Measurements from ENCODE around the gene LRR1.
A peak's percentile ranks its signal among the peaks of the same experiment; 100 is the strongest.
"Not testable (repeated sequence)": the region's sequence is repeated elsewhere in the genome, so short reads cannot be mapped to it uniquely, and the experiment has no call there.

LRR1 gene

GRCh38 chr14:49582113-49582977 lies 16.4 kb upstream of the LRR1 start:
- no peak for TF ChIP-seq CTCF (IDR thresholded peaks at IDR 0.05; ENCODE audit: low read depth, low read length)
- DNase-seq (ENCODE audit: extremely low read depth, low read depth), result no peak

- no peak for DNase-seq (ENCODE audit: extremely low read depth, low read depth)
- TF ChIP-seq CTCF (IDR thresholded peaks at IDR 0.05; ENCODE audit: low read depth, low read length), result no peak
Measured at GRCh38 chr14:49583629-49584028, 15.1 kb upstream of the LRR1 start.

- DNase-seq (ENCODE audit: extremely low read depth, low read depth), result no peak
- no peak for TF ChIP-seq CTCF (IDR thresholded peaks at IDR 0.05; ENCODE audit: low read depth, low read length)
Measured at GRCh38 chr14:49584058-49584457, 14.7 kb upstream of the LRR1 start.

GRCh38 chr14:49584981-49585640 lies 13.6 kb upstream of the LRR1 start:
- DNase-seq (ENCODE audit: extremely low read depth, low read depth), result not testable (repeated sequence)

- DNase-seq (ENCODE audit: extremely low read depth, low read depth), result peak; percentile 99
- TF ChIP-seq CTCF (IDR thresholded peaks at IDR 0.05; ENCODE audit: low read depth, low read length), result no peak
Measured at GRCh38 chr14:49585803-49586672, 12.7 kb upstream of the LRR1 start, which contains the start of gene RPS29. Gene RPS29, minus strand, starts transcription at chr14:49586380. Its CDS starts 34 bp downstream, at chr14:49586346.

- TF ChIP-seq CTCF (IDR thresholded peaks at IDR 0.05; ENCODE audit: low read depth, low read length), result peak; percentile 65
- DNase-seq (ENCODE audit: extremely low read depth, low read depth), result peak; percentile 27
Measured at GRCh38 chr14:49586673-49587460, 11.9 kb upstream of the LRR1 start.

GRCh38 chr14:49589387-49589786 lies 9.4 kb upstream of the LRR1 start:
- no peak for DNase-seq (ENCODE audit: extremely low read depth, low read depth)
- TF ChIP-seq CTCF (IDR thresholded peaks at IDR 0.05; ENCODE audit: low read depth, low read length), result no peak
